GM19099 (cell line): ENCODE data around the gene NHEJ1.

ENCODE experiments used
- POLR2A ChIP-seq: IDR thresholded peaks from 3 replicates; pipeline ENCODE4 v1.6.1; 2011; ENCODE audit warnings: low read depth; ENCODE audit not compliant: insufficient read length; ENCODE audit errors: extremely low read depth

The NHEJ1 gene

GRCh38 chr2:219073413-219074129 is 87.0 kb downstream of the NHEJ1 start:
- TF ChIP-seq POLR2A = no peak

GRCh38 chr2:219072741-219073250 is 87.8 kb downstream of the NHEJ1 start:
- TF ChIP-seq POLR2A = no peak

- no peak for TF ChIP-seq POLR2A
Measured at GRCh38 chr2:219071131-219071816, 89.3 kb downstream of the NHEJ1 start.

GRCh38 chr2:219065484-219065883 is 95.1 kb downstream of the NHEJ1 start:
- TF ChIP-seq POLR2A = no peak

GRCh38 chr2:219062081-219062480 is 98.5 kb downstream of the NHEJ1 start:
- no peak for TF ChIP-seq POLR2A

- no peak for TF ChIP-seq POLR2A
Measured at GRCh38 chr2:219060821-219061791, 99.5 kb downstream of the NHEJ1 start, which contains the start of gene IHH. Gene IHH (minus strand): TSS chr2:219060921. CDS start chr2:219060467, 454 bp downstream.

- TF ChIP-seq POLR2A = no peak
Measured at GRCh38 chr2:219059725-219060682, 100.6 kb downstream of the NHEJ1 start.

- no peak for TF ChIP-seq POLR2A
Measured at GRCh38 chr2:219059375-219059724, 101.3 kb downstream of the NHEJ1 start.

- no peak for TF ChIP-seq POLR2A
Measured at GRCh38 chr2:219058541-219059374, 101.9 kb downstream of the NHEJ1 start.

- TF ChIP-seq POLR2A = no peak
Measured at GRCh38 chr2:219057709-219058540, 102.7 kb downstream of the NHEJ1 start.

- no peak for TF ChIP-seq POLR2A
Measured at GRCh38 chr2:219056896-219057708, 103.5 kb downstream of the NHEJ1 start.

GRCh38 chr2:219056176-219056895 is 104.3 kb downstream of the NHEJ1 start:
- TF ChIP-seq POLR2A = no peak
